ENCODE data around the gene NPR3. TPM values are rescaled to one million over a fixed set of nuclear protein-coding genes. Genes with fewer than 3 reads are reported as not detected.

NPR3 gene
- total RNA-seq, 1 experiment from 2014 or later, result 0.11 TPM

DNA sequence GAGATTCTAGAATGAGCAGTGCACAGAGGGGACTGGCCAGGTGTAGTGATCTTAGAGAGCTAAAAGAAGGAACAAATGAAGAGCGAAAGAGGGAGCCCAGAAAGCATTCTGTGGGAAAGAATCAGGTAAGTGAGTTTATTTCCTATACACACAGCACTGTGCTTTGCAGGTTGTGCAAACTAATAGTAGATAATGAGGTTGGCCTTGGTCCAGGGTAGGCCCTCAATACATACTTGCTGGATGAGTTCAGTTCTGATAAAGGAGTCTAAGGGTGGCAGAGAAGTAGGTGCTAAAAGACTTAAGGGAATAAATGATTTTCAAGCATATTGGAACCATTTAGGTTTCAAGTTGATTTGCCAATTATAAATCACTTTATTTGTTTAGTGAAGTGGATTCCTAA lies 122.0 kb downstream of the NPR3 start:
- H3K4me1 ChIP-seq, result no peaks in the 10 kb centered on the region
- POLR2A ChIA-PET, result no interaction called here
- peaks cover 8% of the 10 kb centered on the region for H3K27me3 Mint-ChIP-seq (ENCODE audit: insufficient read depth, unreplicated experiment)

DNA sequence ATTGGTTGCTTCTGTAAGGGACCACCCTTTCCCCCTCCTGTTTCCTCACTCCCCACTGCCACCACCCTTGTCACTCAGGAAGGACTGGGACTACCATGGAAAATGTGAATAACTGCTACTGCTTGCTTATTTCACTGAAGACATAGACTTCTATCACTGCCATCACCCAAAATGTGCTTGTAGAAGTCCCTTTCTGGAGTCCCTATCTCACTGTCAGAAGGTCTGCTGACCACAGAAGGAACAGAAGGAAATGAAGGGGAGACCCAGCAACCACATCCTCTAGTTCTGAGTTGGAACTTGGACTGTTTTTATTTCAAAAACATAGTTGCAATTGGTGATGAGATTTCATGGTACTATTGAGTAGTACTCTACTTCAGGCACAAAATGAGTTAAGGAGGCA lies 122.5 kb downstream of the NPR3 start:
- CTCF ChIA-PET, result no interaction called here
- TF ChIP-seq, protein P1, sequence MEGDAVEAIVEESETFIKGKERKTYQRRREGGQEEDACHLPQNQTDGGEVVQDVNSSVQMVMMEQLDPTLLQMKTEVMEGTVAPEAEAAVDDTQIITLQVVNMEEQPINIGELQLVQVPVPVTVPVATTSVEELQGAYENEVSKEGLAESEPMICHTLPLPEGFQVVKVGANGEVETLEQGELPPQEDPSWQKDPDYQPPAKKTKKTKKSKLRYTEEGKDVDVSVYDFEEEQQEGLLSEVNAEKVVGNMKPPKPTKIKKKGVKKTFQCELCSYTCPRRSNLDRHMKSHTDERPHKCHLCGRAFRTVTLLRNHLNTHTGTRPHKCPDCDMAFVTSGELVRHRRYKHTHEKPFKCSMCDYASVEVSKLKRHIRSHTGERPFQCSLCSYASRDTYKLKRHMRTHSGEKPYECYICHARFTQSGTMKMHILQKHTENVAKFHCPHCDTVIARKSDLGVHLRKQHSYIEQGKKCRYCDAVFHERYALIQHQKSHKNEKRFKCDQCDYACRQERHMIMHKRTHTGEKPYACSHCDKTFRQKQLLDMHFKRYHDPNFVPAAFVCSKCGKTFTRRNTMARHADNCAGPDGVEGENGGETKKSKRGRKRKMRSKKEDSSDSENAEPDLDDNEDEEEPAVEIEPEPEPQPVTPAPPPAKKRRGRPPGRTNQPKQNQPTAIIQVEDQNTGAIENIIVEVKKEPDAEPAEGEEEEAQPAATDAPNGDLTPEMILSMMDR (IDR thresholded peaks at IDR 0.05; ENCODE audit: insufficient read depth in 1 of 2, low read depth in 1 of 2, low read length in 1 of 2, severe bottlenecking in 1 of 2, unreplicated experiment in 1 of 2), result no peak
- no peaks in the 10 kb centered on the region for H3K9me3 Mint-ChIP-seq (ENCODE audit: unreplicated experiment)
- H3K36me3 Mint-ChIP-seq (ENCODE audit: insufficient read depth, unreplicated experiment), result no peaks in the 10 kb centered on the region
- DNase-seq, result no peak
- no peak overlapping the region for H3K4me3 Mint-ChIP-seq (ENCODE audit: unreplicated experiment)
- Histone ChIP-seq H3K36me3 (ENCODE audit: control insufficient read depth, insufficient read depth, low read length) (no peaks in the 10 kb centered on the region), H3K27me3 (replicated peaks; ENCODE audit: control insufficient read depth, insufficient read depth, low read length) (no peaks in the 10 kb centered on the region), H3K4me3 (ENCODE audit: low read depth, low read length) (no peak overlapping the region), H3K9me3 (no peaks in the 10 kb centered on the region), H3K4me1 (no peaks in the 10 kb centered on the region)
- intact Hi-C loops (cut with micrococcal nuclease; ENCODE audit: unreplicated experiment), result no loop called here
- no peak overlapping the region for H3K27ac Mint-ChIP-seq (ENCODE audit: unreplicated experiment)
- no TSS peak for BruUV-seq (replicated peaks)
- H3K4me1 Mint-ChIP-seq (ENCODE audit: low read depth, unreplicated experiment), result no peaks in the 10 kb centered on the region
- POLR2A ChIA-PET, result no interaction called here
- peaks cover 8% of the 10 kb centered on the region for H3K27me3 Mint-ChIP-seq (ENCODE audit: insufficient read depth, unreplicated experiment)

More for the DNA sequence above, 122.0 kb downstream of the NPR3 start:
- H3K4me3 ChIP-seq (ENCODE audit: low read depth, low read length), result no peak overlapping the region
- Mint-ChIP-seq H3K4me1 (ENCODE audit: low read depth, unreplicated experiment) (no peaks in the 10 kb centered on the region), H3K9me3 (ENCODE audit: unreplicated experiment) (no peaks in the 10 kb centered on the region), H3K36me3 (ENCODE audit: insufficient read depth, unreplicated experiment) (no peaks in the 10 kb centered on the region), H3K4me3 (ENCODE audit: unreplicated experiment) (no peak overlapping the region), H3K27ac (ENCODE audit: unreplicated experiment) (no peak overlapping the region)
- CTCF ChIA-PET, result no interaction called here
- intact Hi-C loops (cut with micrococcal nuclease; ENCODE audit: unreplicated experiment), result no loop called here
- no peaks in the 10 kb centered on the region for H3K9me3 ChIP-seq
- TF ChIP-seq, protein P1 (IDR thresholded peaks at IDR 0.05; ENCODE audit: insufficient read depth in 1 of 2, low read depth in 1 of 2, low read length in 1 of 2, severe bottlenecking in 1 of 2, unreplicated experiment in 1 of 2), result no peak
- H3K27me3 ChIP-seq (replicated peaks; ENCODE audit: control insufficient read depth, insufficient read depth, low read length), result no peaks in the 10 kb centered on the region
- BruUV-seq (replicated peaks), result no TSS peak
- no peak for DNase-seq
- H3K36me3 ChIP-seq (ENCODE audit: control insufficient read depth, insufficient read depth, low read length), result no peaks in the 10 kb centered on the region

DNA sequence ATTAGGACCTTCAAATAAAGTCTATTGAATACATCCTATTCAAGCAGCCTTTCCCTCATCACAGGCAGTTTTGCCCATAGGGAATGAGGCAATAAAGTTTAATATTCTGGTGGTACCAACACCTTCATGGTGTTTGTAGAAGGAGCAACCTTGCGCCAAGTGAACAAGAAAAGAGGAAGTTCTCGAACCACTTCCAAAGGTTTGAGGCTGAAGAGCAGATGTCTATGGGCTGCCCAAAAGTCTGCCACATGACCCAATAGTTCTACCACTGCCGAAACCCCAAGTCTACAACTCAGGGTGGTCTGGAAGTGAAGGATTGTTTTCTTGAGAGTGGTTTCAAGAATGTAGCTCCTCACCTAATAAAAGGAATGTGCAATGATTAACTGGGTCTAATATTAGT lies 123.1 kb downstream of the NPR3 start:
- H3K9me3 Mint-ChIP-seq (ENCODE audit: unreplicated experiment), result no peaks in the 10 kb centered on the region
- H3K27ac Mint-ChIP-seq (ENCODE audit: unreplicated experiment), result no peak overlapping the region
- CTCF ChIA-PET, result no interaction called here

More for the DNA sequence above, 123.1 kb downstream of the NPR3 start:
- no peaks in the 10 kb centered on the region for H3K27me3 ChIP-seq (replicated peaks; ENCODE audit: control insufficient read depth, insufficient read depth, low read length)
- POLR2A ChIA-PET, result no interaction called here
- no peaks in the 10 kb centered on the region for H3K36me3 Mint-ChIP-seq (ENCODE audit: insufficient read depth, unreplicated experiment)
- H3K36me3 ChIP-seq (ENCODE audit: control insufficient read depth, insufficient read depth, low read length), result no peaks in the 10 kb centered on the region
- BruUV-seq (replicated peaks), result no TSS peak
- no peak overlapping the region for H3K4me3 Mint-ChIP-seq (ENCODE audit: unreplicated experiment)
- H3K4me3 ChIP-seq (ENCODE audit: low read depth, low read length), result no peak overlapping the region
- H3K27me3 Mint-ChIP-seq (ENCODE audit: insufficient read depth, unreplicated experiment), result peaks cover 8% of the 10 kb centered on the region
- intact Hi-C loops (cut with micrococcal nuclease; ENCODE audit: unreplicated experiment), result no loop called here
- TF ChIP-seq, protein P1 (IDR thresholded peaks at IDR 0.05; ENCODE audit: insufficient read depth in 1 of 2, low read depth in 1 of 2, low read length in 1 of 2, severe bottlenecking in 1 of 2, unreplicated experiment in 1 of 2), result no peak
- H3K4me1 Mint-ChIP-seq (ENCODE audit: low read depth, unreplicated experiment), result no peaks in the 10 kb centered on the region
- H3K9me3 ChIP-seq, result no peaks in the 10 kb centered on the region
- no peaks in the 10 kb centered on the region for H3K4me1 ChIP-seq
- no peak for DNase-seq

All from Caco-2 (cell line).